DND-41 (cell line): Measurements from ENCODE around the gene BNC2.

Experiments
- ATAC-seq: fragments of 200-7000 bp; cut with Tn5 transposase; 3 replicates; pipeline ENCODE4 v1.9.1; 2021; ENCODE audit warnings: low read depth; ENCODE audit not compliant: insufficient read depth
- DNase-seq: peaks from one replicate; pipeline ENCODE4 v3.0.0-alpha.2; 2020
- H2AFZ ChIP-seq: 2 replicates; pipeline ENCODE4 v1.6.0; 2012; ENCODE audit warnings: low read depth, low read length
- H3K27ac ChIP-seq: 2 replicates; pipeline ENCODE4 v1.5.1; 2012; ENCODE audit warnings: low read length, inconsistent platforms
- H3K27me3 ChIP-seq: fragments of 200-600 bp; sonication (generic); 2 replicates; pipeline ENCODE4 v1.6.0; 2012; ENCODE audit warnings: low read length, mild to moderate bottlenecking, inconsistent platforms; ENCODE audit not compliant: insufficient read depth, poor library complexity
- H3K36me3 ChIP-seq: 2 replicates; pipeline ENCODE4 v1.5.1; 2012; ENCODE audit warnings: low read length, inconsistent platforms; ENCODE audit not compliant: insufficient read depth
- H3K4me1 ChIP-seq: 2 replicates; pipeline ENCODE4 v1.5.1; 2012; ENCODE audit warnings: mild to moderate bottlenecking, low read length; ENCODE audit not compliant: insufficient read depth
- H3K4me2 ChIP-seq: 2 replicates; pipeline ENCODE4 v1.6.0; 2012; ENCODE audit warnings: mild to moderate bottlenecking, moderate library complexity, low read length, inconsistent platforms; ENCODE audit not compliant: insufficient read depth
- H3K4me3 ChIP-seq, 2 experiments: fragments of 200-600 bp in 1 of 2; shearing (Covaris generic) in 1 of 2; 2 replicates each; pipeline ENCODE4 v1.5.1; 2012 to 2016; ENCODE audit warnings: inconsistent platforms in 2 of 2, low read length in 2 of 2, mild to moderate bottlenecking in 2 of 2, low read depth in 1 of 2, moderate library complexity in 1 of 2
- H3K79me2 ChIP-seq: 2 replicates; pipeline ENCODE4 v1.6.0; 2012; ENCODE audit warnings: low read length, inconsistent platforms; ENCODE audit not compliant: insufficient read depth
- H3K9ac ChIP-seq: 2 replicates; pipeline ENCODE4 v1.6.0; 2012; ENCODE audit warnings: low read depth, mild to moderate bottlenecking, inconsistent platforms, low read length, moderate library complexity
- H3K9me3 ChIP-seq: 2 replicates; pipeline ENCODE4 v1.5.1; 2012; ENCODE audit warnings: low read length, moderate library complexity, mild to moderate bottlenecking, inconsistent platforms; ENCODE audit not compliant: insufficient read depth, severe bottlenecking
- H4K20me1 ChIP-seq: 2 replicates; pipeline ENCODE4 v1.6.0; 2012; ENCODE audit warnings: low read length; ENCODE audit not compliant: insufficient read depth
- CTCF ChIP-seq: IDR thresholded peaks from 2 replicates; pipeline ENCODE4 v1.5.1; 2012; ENCODE audit warnings: borderline replicate concordance, low read length, moderate library complexity, mild to moderate bottlenecking; ENCODE audit not compliant: poor library complexity, severe bottlenecking; ENCODE audit errors: extremely low read depth
- EZH2 ChIP-seq: IDR thresholded peaks from 3 replicates; pipeline ENCODE4 v1.6.1; 2012; ENCODE audit warnings: borderline replicate concordance, low read depth, mild to moderate bottlenecking, moderate library complexity, low read length, inconsistent platforms; ENCODE audit not compliant: severe bottlenecking

BNC2 gene

DNA sequence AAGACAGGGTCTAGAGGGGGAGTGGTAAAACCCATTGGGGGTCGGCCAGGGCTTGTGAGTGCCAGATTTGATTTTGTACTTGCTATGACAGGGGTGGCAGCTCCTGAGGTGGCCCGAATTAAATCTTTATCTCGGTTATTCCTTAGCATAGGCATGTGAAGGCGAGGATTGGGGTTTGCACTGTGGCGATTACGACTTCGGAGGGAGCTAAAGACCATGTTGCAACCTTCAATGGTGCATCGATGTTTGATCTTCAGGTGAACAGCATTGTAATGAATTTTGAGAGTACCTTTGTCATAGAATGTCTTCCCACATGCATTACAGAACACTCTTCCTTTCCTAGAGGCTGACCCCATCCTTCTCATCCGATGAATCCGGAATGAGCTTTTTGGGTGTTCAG is 433.9 kb downstream of the BNC2 start:
- Histone ChIP-seq H3K9ac (no peak overlapping the region), H3K27me3 (no peaks in the 10 kb centered on the region), H3K4me3 (no peak overlapping the region), H3K79me2 (no peaks in the 10 kb centered on the region), H3K27ac (no peak overlapping the region), H3K36me3 (no peaks in the 10 kb centered on the region), H4K20me1 (no peaks in the 10 kb centered on the region), H2AFZ (no peak overlapping the region), H3K9me3 (no peaks in the 10 kb centered on the region), H3K4me1 (no peaks in the 10 kb centered on the region), H3K4me2 (no peak overlapping the region)
- DNase-seq (no peak), ATAC-seq (no peak)
- TF ChIP-seq CTCF (no peak), EZH2 (no peak)

- DNase-seq = no peak
- no peaks in the 10 kb centered on the region for H3K36me3 ChIP-seq
- H3K9me3 ChIP-seq = no peaks in the 10 kb centered on the region
These were observed 435.9 kb downstream of the BNC2 start for GRCh38 chr9:16434526-16434925.

DNA sequence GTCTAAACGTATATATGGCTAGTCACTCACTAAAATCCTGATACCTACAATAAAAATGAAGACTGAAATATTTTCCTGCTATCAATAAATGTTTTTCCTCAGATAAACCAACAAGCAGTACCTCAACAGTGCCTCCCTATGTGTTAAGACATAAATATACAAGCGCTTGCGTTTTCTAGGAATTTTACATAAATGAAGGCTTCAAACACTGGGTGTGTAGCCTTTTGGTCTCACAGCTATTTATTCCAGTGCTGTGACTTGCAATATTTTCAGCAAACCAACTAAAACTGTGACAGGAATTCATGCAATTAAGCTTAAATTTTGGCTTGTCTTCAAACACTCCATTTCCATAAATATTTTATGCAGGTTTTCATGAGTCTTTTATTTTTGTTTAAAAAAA is 437.0 kb downstream of the BNC2 start:
- Histone ChIP-seq H3K4me3 (no peak overlapping the region), H3K79me2 (no peaks in the 10 kb centered on the region), H3K4me2 (no peak overlapping the region), H3K9ac (no peak overlapping the region), H3K4me1 (no peaks in the 10 kb centered on the region), H2AFZ (no peak overlapping the region), H3K36me3 (no peaks in the 10 kb centered on the region), H3K27ac (no peak overlapping the region), H3K9me3 (no peaks in the 10 kb centered on the region), H3K27me3 (no peaks in the 10 kb centered on the region), H4K20me1 (no peaks in the 10 kb centered on the region)
- TF ChIP-seq EZH2 (no peak), CTCF (no peak)
- DNase-seq = no peak
- ATAC-seq = no peak

More at GRCh38 chr9:16434526-16434925, 435.9 kb downstream of the BNC2 start:
- no peak overlapping the region for H3K4me3 ChIP-seq
- H3K27ac ChIP-seq = no peak overlapping the region
- H3K79me2 ChIP-seq = no peaks in the 10 kb centered on the region
- no peak overlapping the region for H3K9ac ChIP-seq
- TF ChIP-seq CTCF (no peak), EZH2 (no peak)
- H3K4me1 ChIP-seq = no peaks in the 10 kb centered on the region
- H4K20me1 ChIP-seq = no peaks in the 10 kb centered on the region
- no peak overlapping the region for H2AFZ ChIP-seq
- no peak overlapping the region for H3K4me2 ChIP-seq
- ATAC-seq = no peak
- H3K27me3 ChIP-seq = no peaks in the 10 kb centered on the region
